A673 (cell line): ENCODE data around the gene SELENOI. TPM values are rescaled to one million over a fixed set of nuclear protein-coding genes. Genes with fewer than 3 reads are reported as not detected.

ENCODE experiments used
- BruUV-seq: library from RNA; stranded (reverse); fragments of 400-500 nt; replicated peaks from 2 replicates; lab custom pipeline; 2021; lab: Mats Ljungman, UMichigan
- CTCF ChIA-PET: fragments of 300-600 bp; sonication (Branson Sonifier 250); formaldehyde crosslinking; loops from one replicate; lab custom pipeline; 2022; ENCODE audit warnings: antibody characterized with exemption; lab: Charles Lee
- POLR2A ChIA-PET: fragments of 300-600 bp; sonication (Branson Sonifier 250); formaldehyde crosslinking; loops from one replicate; lab custom pipeline; 2022; ENCODE audit warnings: antibody characterized with exemption; ENCODE audit not compliant: low non-redundant PET; lab: Charles Lee
- DNase-seq: peaks from one replicate; pipeline ENCODE4 v3.0.0-alpha.2; 2015; ENCODE audit warnings: low spot score
- H3K27ac ChIP-seq: fragments of 200-600 bp; sonication (generic); 2 replicates; pipeline ENCODE4 v1.5.1; 2016; ENCODE audit warnings: mixed run types, low read depth, mild to moderate bottlenecking, mixed read lengths, antibody characterized with exemption, low read length; ENCODE audit not compliant: poor library complexity, severe bottlenecking
- H3K27me3 ChIP-seq: fragments of 200-600 bp; sonication (generic); replicated peaks from 2 replicates; pipeline ENCODE4 v1.6.1; 2017; ENCODE audit warnings: mixed run types, low read depth, mild to moderate bottlenecking, mixed read lengths, antibody characterized with exemption, low read length; ENCODE audit not compliant: insufficient read depth, poor library complexity
- H3K36me3 ChIP-seq: fragments of 200-600 bp; sonication (generic); 2 replicates; pipeline ENCODE4 v1.6.1; 2016; ENCODE audit warnings: mixed run types, mild to moderate bottlenecking, mixed read lengths, antibody characterized with exemption, low read length; ENCODE audit not compliant: insufficient read depth, poor library complexity, severe bottlenecking
- H3K4me1 ChIP-seq: fragments of 200-600 bp; sonication (generic); 2 replicates; pipeline ENCODE4 v1.6.1; 2017; ENCODE audit warnings: mixed run types, mild to moderate bottlenecking, mixed read lengths, antibody characterized with exemption, low read length; ENCODE audit not compliant: insufficient read depth, poor library complexity, severe bottlenecking
- H3K4me3 ChIP-seq: fragments of 200-600 bp; sonication (generic); 2 replicates; pipeline ENCODE4 v1.5.1; 2016; ENCODE audit warnings: low read depth, mixed run types, mild to moderate bottlenecking, mixed read lengths, low read length; ENCODE audit not compliant: poor library complexity, severe bottlenecking
- H3K9me3 ChIP-seq: fragments of 200-600 bp; sonication (generic); 2 replicates; pipeline ENCODE4 v1.6.1; 2016; ENCODE audit warnings: mixed run types, low read depth, mild to moderate bottlenecking, mixed read lengths, antibody characterized with exemption, low read length; ENCODE audit not compliant: poor library complexity, severe bottlenecking
- EZH2 ChIP-seq: fragments of 200-600 bp; sonication (generic); IDR thresholded peaks from 2 replicates; pipeline ENCODE4 v1.6.1; 2017; ENCODE audit warnings: borderline replicate concordance, low read depth, mild to moderate bottlenecking, mixed read lengths, antibody characterized with exemption, low read length; ENCODE audit not compliant: poor library complexity, severe bottlenecking
- intact Hi-C: fragments of 100-400 bp; cut with micrococcal nuclease; formaldehyde crosslinking; loops from one replicate; pipeline ENCODE4 v1.10.0; 2022; ENCODE audit not compliant: unreplicated experiment
- total RNA-seq: library from RNA; stranded (reverse); gene quantifications from 2 replicates; pipeline ENCODE4 v1.2.3, GENCODE V29; 2021
- TF ChIP-seq, protein P1 (sequence below): fragments of 300-800, 200-600 bp; sonication (generic); conservative IDR thresholded peaks from 2 replicates; pipeline ENCODE4 v1.5.1; 2017; ENCODE audit warnings: low read depth, mild to moderate bottlenecking, antibody characterized with exemption, low read length, moderate library complexity, mixed read lengths

Gene SELENOI
- total RNA-seq, 1 experiment from 2014 or later = 62.7 TPM

DNA sequence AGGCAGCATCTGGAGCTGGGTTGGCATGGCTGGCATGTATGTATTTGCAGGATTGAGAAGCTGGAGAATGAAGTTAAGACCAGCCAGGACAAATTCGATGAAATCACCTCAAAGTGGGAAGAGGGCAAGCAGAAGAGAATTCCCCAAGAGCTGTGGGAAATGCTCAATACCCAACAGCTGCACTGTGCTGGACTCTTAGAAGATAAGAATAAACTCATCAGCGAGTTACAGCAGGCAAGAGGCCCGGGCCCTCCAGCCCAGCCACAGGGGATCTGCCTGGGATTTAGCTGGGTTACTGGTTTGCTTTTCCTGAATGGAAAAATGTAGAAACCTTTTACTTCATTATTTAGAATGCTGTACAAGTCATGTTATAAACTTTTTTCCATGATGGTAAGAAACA, 78.3 kb downstream of the SELENOI start:
- Histone ChIP-seq H3K27me3 (no peaks in the 10 kb centered on the region), H3K4me3 (no peak overlapping the region), H3K4me1 (no peaks in the 10 kb centered on the region), H3K27ac (no peak overlapping the region), H3K36me3 (no peaks in the 10 kb centered on the region), H3K9me3 (no peaks in the 10 kb centered on the region)
- POLR2A ChIA-PET = no interaction called here
- intact Hi-C loops = no loop called here
- DNase-seq = no peak
- CTCF ChIA-PET = no interaction called here
- BruUV-seq = no TSS peak
- TF ChIP-seq, protein P1, sequence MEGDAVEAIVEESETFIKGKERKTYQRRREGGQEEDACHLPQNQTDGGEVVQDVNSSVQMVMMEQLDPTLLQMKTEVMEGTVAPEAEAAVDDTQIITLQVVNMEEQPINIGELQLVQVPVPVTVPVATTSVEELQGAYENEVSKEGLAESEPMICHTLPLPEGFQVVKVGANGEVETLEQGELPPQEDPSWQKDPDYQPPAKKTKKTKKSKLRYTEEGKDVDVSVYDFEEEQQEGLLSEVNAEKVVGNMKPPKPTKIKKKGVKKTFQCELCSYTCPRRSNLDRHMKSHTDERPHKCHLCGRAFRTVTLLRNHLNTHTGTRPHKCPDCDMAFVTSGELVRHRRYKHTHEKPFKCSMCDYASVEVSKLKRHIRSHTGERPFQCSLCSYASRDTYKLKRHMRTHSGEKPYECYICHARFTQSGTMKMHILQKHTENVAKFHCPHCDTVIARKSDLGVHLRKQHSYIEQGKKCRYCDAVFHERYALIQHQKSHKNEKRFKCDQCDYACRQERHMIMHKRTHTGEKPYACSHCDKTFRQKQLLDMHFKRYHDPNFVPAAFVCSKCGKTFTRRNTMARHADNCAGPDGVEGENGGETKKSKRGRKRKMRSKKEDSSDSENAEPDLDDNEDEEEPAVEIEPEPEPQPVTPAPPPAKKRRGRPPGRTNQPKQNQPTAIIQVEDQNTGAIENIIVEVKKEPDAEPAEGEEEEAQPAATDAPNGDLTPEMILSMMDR = no peak
- no peak for TF ChIP-seq EZH2

DNA sequence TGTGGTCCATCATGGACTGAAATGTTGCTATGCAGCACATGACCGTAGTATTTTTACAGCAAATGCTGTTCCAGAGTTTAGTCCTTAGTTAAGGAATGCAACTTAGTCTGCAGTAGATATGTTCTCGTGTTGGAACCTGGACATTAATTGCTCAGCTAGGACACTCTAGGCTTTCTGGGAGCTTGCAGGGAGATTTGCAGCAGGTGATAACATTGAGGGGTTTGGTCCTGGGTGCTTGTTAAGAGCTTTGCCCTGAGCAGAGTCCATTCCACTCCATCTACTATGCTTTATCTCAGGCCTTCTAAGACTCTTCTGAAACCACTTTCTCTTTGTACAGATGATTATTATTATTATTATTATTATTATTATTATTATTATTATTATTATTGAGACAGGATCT, 82.9 kb downstream of the SELENOI start:
- no peak for DNase-seq
- no TSS peak for BruUV-seq
- POLR2A ChIA-PET = no interaction called here
- CTCF ChIA-PET = no interaction called here
- no peaks in the 10 kb centered on the region for H3K36me3 ChIP-seq
- no peaks in the 10 kb centered on the region for H3K9me3 ChIP-seq
- H3K27ac ChIP-seq = no peak overlapping the region
- intact Hi-C loops = no loop called here
- no peaks in the 10 kb centered on the region for H3K27me3 ChIP-seq
- TF ChIP-seq, protein P1 = no peak
- no peak for TF ChIP-seq EZH2
- no peak overlapping the region for H3K4me3 ChIP-seq
- H3K4me1 ChIP-seq = no peaks in the 10 kb centered on the region

DNA sequence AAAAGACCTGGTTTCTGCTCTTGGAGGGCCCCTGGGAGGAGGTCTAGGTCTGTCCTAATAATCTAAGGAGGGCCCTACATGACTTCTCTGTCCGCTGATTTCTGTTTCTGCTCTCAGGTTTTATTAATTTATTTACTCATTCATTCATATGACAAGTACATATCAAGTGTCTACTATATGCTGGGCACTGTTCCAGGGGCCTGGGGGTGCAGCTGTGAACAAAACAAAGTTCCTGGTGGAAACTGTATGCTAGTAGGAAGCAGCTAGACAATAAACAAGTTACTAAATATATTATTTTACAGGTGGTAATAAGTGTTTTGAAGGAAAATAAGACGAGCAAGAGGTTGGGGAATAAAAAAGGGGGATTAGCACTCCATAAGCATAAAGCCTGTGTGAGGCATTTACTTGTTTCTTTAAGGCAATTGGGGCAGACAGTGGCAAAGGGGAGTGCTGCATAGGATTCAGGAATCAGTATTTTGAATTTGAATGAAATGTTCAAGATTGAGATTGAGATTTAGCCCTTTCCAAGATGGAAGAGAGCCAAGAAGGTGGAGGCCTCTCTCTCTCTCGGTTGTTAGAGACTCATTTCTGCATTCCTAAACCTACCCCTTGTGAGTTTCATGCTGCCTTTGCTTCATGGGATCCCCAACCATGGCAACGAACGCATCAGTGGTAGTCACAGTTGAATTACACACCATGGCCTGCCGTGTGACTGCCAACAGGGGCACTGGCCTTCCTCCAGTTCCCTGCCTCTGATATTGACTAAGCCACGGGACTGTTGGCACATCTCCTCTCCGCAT, 84.0 kb downstream of the SELENOI start:
- Histone ChIP-seq H3K4me3 (no peak overlapping the region), H3K27me3 (no peaks in the 10 kb centered on the region), H3K36me3 (no peaks in the 10 kb centered on the region), H3K4me1 (no peaks in the 10 kb centered on the region), H3K9me3 (no peaks in the 10 kb centered on the region), H3K27ac (no peak overlapping the region)
- ChIA-PET POLR2A (no interaction called here), CTCF (no interaction called here)
- intact Hi-C loops = no loop called here
- DNase-seq = no peak
- TF ChIP-seq EZH2 = no peak
- TF ChIP-seq, protein P1 = no peak
- BruUV-seq = no TSS peak
